HFFc6 (cell line): ENCODE results near the gene COL8A1. TPM values are rescaled to one million over a fixed set of nuclear protein-coding genes. Genes with fewer than 3 reads are reported as not detected.

Source experiments
- DNase-seq: peaks from one replicate; pipeline ENCODE4 v3.0.0-alpha.2; 2018
- H3K27ac Mint-ChIP-seq: 2 replicates; pipeline ENCODE4 v1.8.0; 2020; ENCODE audit warnings: mild to moderate bottlenecking, mixed read lengths
- H3K27me3 Mint-ChIP-seq: 2 replicates; pipeline ENCODE4 v1.8.0; 2021; ENCODE audit warnings: mild to moderate bottlenecking, moderate library complexity, mixed read lengths; ENCODE audit not compliant: insufficient read depth
- H3K36me3 Mint-ChIP-seq: 2 replicates; pipeline ENCODE4 v1.8.0; 2021; ENCODE audit warnings: low read depth, mixed read lengths
- H3K4me1 Mint-ChIP-seq: 2 replicates; pipeline ENCODE4 v1.8.0; 2020; ENCODE audit warnings: low read depth, mixed read lengths
- H3K4me3 Mint-ChIP-seq: 2 replicates; pipeline ENCODE4 v1.8.0; 2020; ENCODE audit warnings: mild to moderate bottlenecking, moderate library complexity, mixed read lengths
- H3K9me3 Mint-ChIP-seq: 2 replicates; pipeline ENCODE4 v1.8.0; 2020; ENCODE audit warnings: mild to moderate bottlenecking, mixed read lengths
- CTCF ChIP-seq: fragments of 200-600 bp; sonication (generic); IDR thresholded peaks from 2 replicates; pipeline ENCODE4 v1.5.0; 2021; ENCODE audit warnings: antibody characterized with exemption, mild to moderate bottlenecking
- total RNA-seq, 6 experiments: library from RNA; stranded (reverse); fragmentation: NEBNext Ultra II Directional; extraction: Animal tissue kit (Norgen Biotek cat#: 25700); gene quantifications; 2 replicates in 1 of 6; 3 replicates in 5 of 6; pipeline ENCODE4 v1.2.3, GENCODE V29; 2021

COL8A1 gene
- total RNA-seq, 6 experiments from 2014 or later: 27.3 to 88.7 (median 30.1) TPM

- H3K36me3 Mint-ChIP-seq: no peaks in the 10 kb centered on the region; the same call in 1 of the 2 replicates
- TF ChIP-seq CTCF: no peak
- no peak for DNase-seq
- no peaks in the 10 kb centered on the region for H3K9me3 Mint-ChIP-seq
- H3K27me3 Mint-ChIP-seq: peaks cover 6% of the 10 kb centered on the region; the same call in 1 of the 2 replicates
- H3K4me3 Mint-ChIP-seq: no peak overlapping the region
- H3K27ac Mint-ChIP-seq: no peak overlapping the region
- peaks cover 14% of the 10 kb centered on the region for H3K4me1 Mint-ChIP-seq
Observed at GRCh38 chr3:99614768-99615167, 23.6 kb upstream of the COL8A1 start.

DNA sequence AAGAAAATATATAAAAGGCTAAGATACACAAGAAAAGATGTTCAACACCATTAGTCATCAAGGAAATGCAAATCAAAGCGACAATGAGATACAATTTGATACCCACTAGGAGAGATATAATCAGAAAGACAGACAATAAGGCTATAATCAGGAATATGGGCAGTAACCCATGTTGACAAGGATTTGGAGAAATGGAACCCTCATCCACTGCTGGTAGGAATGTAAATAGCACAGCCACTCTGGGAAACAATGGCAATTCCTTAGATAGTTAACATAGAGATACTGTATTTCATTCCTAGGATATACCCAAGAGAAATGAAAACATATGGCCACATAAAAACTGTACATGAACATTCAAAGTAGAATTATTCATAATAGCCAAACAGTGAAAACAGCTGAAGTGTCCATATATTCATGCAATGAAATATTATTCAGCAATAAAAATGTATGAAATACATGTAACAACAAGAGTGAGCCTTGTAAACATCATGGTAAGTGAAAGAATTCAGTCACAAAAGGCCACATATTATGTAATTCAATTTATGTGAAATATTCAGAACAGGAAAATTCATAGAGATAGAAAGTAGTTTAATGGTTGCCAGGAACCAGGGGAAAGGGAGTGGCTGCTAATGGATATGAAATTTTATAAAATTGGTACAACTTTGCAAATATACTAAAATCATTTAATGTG, 18.2 kb upstream of the COL8A1 start:
- H3K9me3 Mint-ChIP-seq: no peaks in the 10 kb centered on the region
- peaks cover 45% of the 10 kb centered on the region for H3K4me1 Mint-ChIP-seq
- no peak overlapping the region for H3K4me3 Mint-ChIP-seq
- H3K36me3 Mint-ChIP-seq: no peaks in the 10 kb centered on the region; the same call in none of the 2 replicates
- no peaks in the 10 kb centered on the region for H3K27me3 Mint-ChIP-seq
- TF ChIP-seq CTCF: peak; percentile 64
- no peak overlapping the region for H3K27ac Mint-ChIP-seq
- no peak for DNase-seq

GRCh38 chr3:99620976-99621375, 17.4 kb upstream of the COL8A1 start:
- no peaks in the 10 kb centered on the region; the same call in 1 of the 2 replicates for H3K36me3 Mint-ChIP-seq

GRCh38 chr3:99624496-99625236, 13.7 kb upstream of the COL8A1 start:
- Mint-ChIP-seq H3K27ac (no peak overlapping the region), H3K9me3 (no peaks in the 10 kb centered on the region), H3K27me3 (no peaks in the 10 kb centered on the region), H3K4me1 (peaks cover 58% of the 10 kb centered on the region), H3K36me3 (no peaks in the 10 kb centered on the region; the same call in 1 of the 2 replicates), H3K4me3 (no peak overlapping the region)
- no peak for TF ChIP-seq CTCF
- no peak for DNase-seq

More at GRCh38 chr3:99620976-99621375, 17.4 kb upstream of the COL8A1 start:
- DNase-seq: peak; percentile 6
- no peaks in the 10 kb centered on the region for H3K9me3 Mint-ChIP-seq
- H3K4me3 Mint-ChIP-seq: no peak overlapping the region
- H3K27me3 Mint-ChIP-seq: no peaks in the 10 kb centered on the region
- H3K27ac Mint-ChIP-seq: no peak overlapping the region
- H3K4me1 Mint-ChIP-seq: peaks cover 53% of the 10 kb centered on the region
- TF ChIP-seq CTCF: no peak

DNA sequence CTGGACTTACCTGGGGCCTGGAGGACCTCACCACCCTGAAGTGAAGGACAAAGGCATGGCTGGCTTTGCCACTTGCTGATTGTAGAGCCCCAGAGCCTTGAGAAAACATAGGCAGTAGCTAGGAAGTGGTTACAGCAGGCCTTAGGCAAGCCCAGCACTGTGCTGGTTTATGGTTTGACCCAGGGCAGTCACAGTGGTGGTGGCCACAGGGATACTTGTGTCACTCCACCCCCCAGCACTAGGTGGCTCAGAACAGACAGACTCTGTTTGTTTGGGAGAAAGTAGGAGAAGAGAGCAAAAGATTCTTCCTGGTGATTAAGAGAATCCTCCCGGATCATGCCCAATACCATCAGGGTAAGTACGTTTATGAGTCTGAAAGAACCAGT, 13.2 kb upstream of the COL8A1 start:
- H3K36me3 Mint-ChIP-seq: no peaks in the 10 kb centered on the region; the same call in 1 of the 2 replicates
- peak; percentile 17; the same call in 1 of the 2 replicates for TF ChIP-seq CTCF
- H3K27me3 Mint-ChIP-seq: no peaks in the 10 kb centered on the region
- DNase-seq: peak; percentile 18
- H3K27ac Mint-ChIP-seq: no peak overlapping the region
- no peaks in the 10 kb centered on the region for H3K9me3 Mint-ChIP-seq
- H3K4me1 Mint-ChIP-seq: peaks cover 52% of the 10 kb centered on the region
- H3K4me3 Mint-ChIP-seq: no peak overlapping the region
